Ishikawa (cell line): Measurements from ENCODE around the gene ACE.

Source experiments
- CEBPB ChIP-seq: IDR thresholded peaks from 2 replicates; pipeline ENCODE4 v1.6.1; 2012
- CREB1 ChIP-seq: IDR thresholded peaks from 2 replicates; pipeline ENCODE4 v1.6.1; 2012; ENCODE audit warnings: low read depth
- EGR1 ChIP-seq: IDR thresholded peaks from 2 replicates; pipeline ENCODE4 v1.6.1; 2012
- EP300 ChIP-seq: IDR thresholded peaks from 2 replicates; pipeline ENCODE4 v1.6.1; 2012; ENCODE audit warnings: borderline replicate concordance
- FOXM1 ChIP-seq: IDR thresholded peaks from 2 replicates; pipeline ENCODE4 v1.6.1; 2012; ENCODE audit warnings: low read depth, borderline replicate concordance
- MAX ChIP-seq: IDR thresholded peaks from 2 replicates; pipeline ENCODE4 v1.6.1; 2012
- NFIC ChIP-seq: IDR thresholded peaks from 2 replicates; pipeline ENCODE4 v1.6.1; 2012
- RAD21 ChIP-seq: IDR thresholded peaks from 2 replicates; pipeline ENCODE4 v1.6.1; 2012; ENCODE audit warnings: low read depth
- REST ChIP-seq: IDR thresholded peaks from 2 replicates; pipeline ENCODE4 v1.6.1; 2012; ENCODE audit warnings: low read depth, mild to moderate bottlenecking
- TAF1 ChIP-seq: IDR thresholded peaks from 2 replicates; pipeline ENCODE4 v1.6.1; 2012; ENCODE audit warnings: low read depth, mild to moderate bottlenecking
- TCF12 ChIP-seq: IDR thresholded peaks from 2 replicates; pipeline ENCODE4 v1.6.1; 2012; ENCODE audit warnings: low read depth
- TEAD4 ChIP-seq: IDR thresholded peaks from 2 replicates; pipeline ENCODE4 v1.6.1; 2012
- USF1 ChIP-seq: IDR thresholded peaks from 2 replicates; pipeline ENCODE4 v1.6.1; 2012
- YY1 ChIP-seq: IDR thresholded peaks from 2 replicates; pipeline ENCODE4 v1.6.1; 2012; ENCODE audit warnings: low read depth
- ZBTB7A ChIP-seq: IDR thresholded peaks from 2 replicates; pipeline ENCODE4 v1.6.1; 2012; ENCODE audit warnings: low read depth

Gene ACE

GRCh38 chr17:63498626-63499195 lies 21.9 kb downstream of the ACE start:
- no peak for TF ChIP-seq MAX
- no peak for TF ChIP-seq REST
- TF ChIP-seq TCF12 = no peak
- TF ChIP-seq CEBPB = no peak
- TF ChIP-seq FOXM1 = no peak
- no peak for TF ChIP-seq ZBTB7A
- TF ChIP-seq USF1 = no peak
- no peak for TF ChIP-seq NFIC
- TF ChIP-seq EP300 = no peak
- no peak for TF ChIP-seq CREB1
- TF ChIP-seq EGR1 = no peak
- TF ChIP-seq YY1 = no peak
- no peak for TF ChIP-seq TEAD4
- TF ChIP-seq TAF1 = no peak

GRCh38 chr17:63500543-63501390 lies 23.9 kb downstream of the ACE start:
- TF ChIP-seq NFIC (no peak), TAF1 (no peak), TCF12 (no peak), ZBTB7A (no peak), RAD21 (no peak), EP300 (no peak)

GRCh38 chr17:63503341-63503705 lies 26.5 kb downstream of the ACE start:
- TF ChIP-seq CREB1 (no peak), TCF12 (no peak), EP300 (no peak), EGR1 (no peak), CEBPB (no peak), TEAD4 (no peak), RAD21 (no peak), ZBTB7A (no peak), MAX (no peak), TAF1 (no peak), YY1 (no peak), NFIC (no peak), USF1 (no peak), FOXM1 (no peak), REST (no peak)

- TF ChIP-seq EGR1 = no peak
- no peak for TF ChIP-seq MAX
Measured at GRCh38 chr17:63504261-63504660, 27.4 kb downstream of the ACE start.

GRCh38 chr17:63505341-63505740 lies 28.5 kb downstream of the ACE start:
- no peak for TF ChIP-seq EP300
- TF ChIP-seq REST = no peak
- no peak for TF ChIP-seq TAF1
- no peak for TF ChIP-seq TCF12
- TF ChIP-seq FOXM1 = no peak
- TF ChIP-seq NFIC = no peak
- no peak for TF ChIP-seq MAX
- TF ChIP-seq CREB1 = no peak
- no peak for TF ChIP-seq RAD21
- no peak for TF ChIP-seq YY1
- no peak for TF ChIP-seq ZBTB7A
- no peak for TF ChIP-seq CEBPB
- no peak for TF ChIP-seq EGR1
- no peak for TF ChIP-seq TEAD4
- TF ChIP-seq USF1 = no peak
